ENCODE measurements around the gene POLR2M.

DNA sequence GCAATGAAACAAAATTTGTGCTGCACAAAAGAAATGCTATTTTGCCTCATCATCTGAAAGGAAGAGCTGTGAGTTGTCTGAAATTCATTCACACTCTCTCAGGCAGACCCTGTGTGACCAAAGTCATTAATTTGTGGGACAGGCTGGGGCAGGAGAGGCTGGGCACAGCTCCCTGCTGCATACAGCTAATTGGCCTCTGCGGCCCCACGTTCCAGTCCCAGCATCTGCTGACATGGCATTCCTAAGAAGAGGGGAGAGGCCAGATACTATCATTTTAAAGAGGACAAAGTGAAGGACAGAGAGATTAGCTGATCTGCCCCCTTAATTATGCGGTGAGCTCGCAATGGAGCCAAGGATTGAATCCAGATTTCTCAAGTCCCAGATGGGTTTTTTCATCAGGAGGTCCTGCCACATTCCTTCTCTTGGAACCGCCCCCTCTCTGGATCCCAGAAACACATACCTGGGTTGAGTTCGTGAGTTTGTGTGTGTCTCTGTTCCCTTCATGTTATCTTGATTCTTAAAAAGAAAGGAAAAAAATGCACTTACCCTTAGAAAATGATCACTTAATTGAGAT lies 25.1 kb downstream of the POLR2M start:
- TF ChIP-seq FOXK2 (IDR thresholded peaks at IDR 0.05) (no peak), FOXM1 (IDR thresholded peaks at IDR 0.05; ENCODE audit: borderline replicate concordance) (no peak), ELF4 (IDR thresholded peaks at IDR 0.05) (no peak), SUZ12 (IDR thresholded peaks at IDR 0.05) (no peak), SP1 (IDR thresholded peaks at IDR 0.05) (no peak), ARNT (IDR thresholded peaks at IDR 0.05) (no peak)
